HG03139 (cell line): ENCODE measurements around the gene SLC10A4.
"Not testable (repeated sequence)": the region's sequence is repeated elsewhere in the genome, so short reads cannot be mapped to it uniquely, and the experiment has no call there.

ENCODE experiments used
- ATAC-seq: cut with Tn5 transposase; IDR thresholded peaks from one replicate; pipeline ENCODE4 v1.9.1; 2021; ENCODE audit not compliant: unreplicated experiment

SLC10A4 gene

GRCh38 chr4:48483006-48483776 lies at the start of gene SLC10A4:
Gene SLC10A4, plus strand, starts transcription at chr4:48483343. Its CDS starts 219 bp downstream, at chr4:48483562.
- ATAC-seq = no peak

GRCh38 chr4:48436318-48436717 lies 46.8 kb upstream of the SLC10A4 start:
- ATAC-seq = no peak

- no peak for ATAC-seq
These were observed 43.2 kb upstream of the SLC10A4 start for GRCh38 chr4:48439988-48440387.

GRCh38 chr4:48440914-48441313 lies 42.2 kb upstream of the SLC10A4 start:
- ATAC-seq = not testable (repeated sequence)

GRCh38 chr4:48445704-48446103 lies 37.4 kb upstream of the SLC10A4 start:
- ATAC-seq = no peak

GRCh38 chr4:48446642-48447041 lies 36.5 kb upstream of the SLC10A4 start:
- no peak for ATAC-seq

- ATAC-seq = no peak
These were observed 34.0 kb upstream of the SLC10A4 start for GRCh38 chr4:48449151-48449550.

GRCh38 chr4:48450740-48451139 lies 32.4 kb upstream of the SLC10A4 start:
- no peak for ATAC-seq

GRCh38 chr4:48451656-48452055 lies 31.5 kb upstream of the SLC10A4 start:
- not testable (repeated sequence) for ATAC-seq

- no peak for ATAC-seq
These were observed 28.6 kb upstream of the SLC10A4 start for GRCh38 chr4:48454591-48454990.

GRCh38 chr4:48461000-48461399 lies 22.1 kb upstream of the SLC10A4 start:
- no peak for ATAC-seq

- no peak for ATAC-seq
These were observed 20.8 kb upstream of the SLC10A4 start for GRCh38 chr4:48462363-48462762.

GRCh38 chr4:48467442-48467841 lies 15.7 kb upstream of the SLC10A4 start:
- no peak for ATAC-seq

GRCh38 chr4:48467891-48468290 lies 15.3 kb upstream of the SLC10A4 start:
- no peak for ATAC-seq

- ATAC-seq = no peak
These were observed 13.0 kb upstream of the SLC10A4 start for GRCh38 chr4:48470137-48470536.

- ATAC-seq = no peak
These were observed 12.6 kb upstream of the SLC10A4 start for GRCh38 chr4:48470570-48470969.

GRCh38 chr4:48472794-48473193 lies 10.3 kb upstream of the SLC10A4 start:
- ATAC-seq = no peak

GRCh38 chr4:48475770-48476169 lies 7.4 kb upstream of the SLC10A4 start:
- ATAC-seq = no peak

GRCh38 chr4:48478273-48478672 lies 4.9 kb upstream of the SLC10A4 start:
- no peak for ATAC-seq

GRCh38 chr4:48481581-48481980 lies 1.6 kb upstream of the SLC10A4 start:
- ATAC-seq = no peak

- ATAC-seq = no peak
These were observed 792 bp downstream of the SLC10A4 start for GRCh38 chr4:48483777-48484493.

GRCh38 chr4:48484494-48485168 lies 1.5 kb downstream of the SLC10A4 start:
- no peak for ATAC-seq
